ENCODE data around the gene TTLL8. TPM values are rescaled to one million over a fixed set of nuclear protein-coding genes. Genes with fewer than 3 reads are reported as not detected.

TTLL8 gene
- total and polyA plus RNA-seq, 2 of the 8 experiments (the other 6 are each of a cell fraction or from before 2014, with no cell fraction given) = not detected

DNA sequence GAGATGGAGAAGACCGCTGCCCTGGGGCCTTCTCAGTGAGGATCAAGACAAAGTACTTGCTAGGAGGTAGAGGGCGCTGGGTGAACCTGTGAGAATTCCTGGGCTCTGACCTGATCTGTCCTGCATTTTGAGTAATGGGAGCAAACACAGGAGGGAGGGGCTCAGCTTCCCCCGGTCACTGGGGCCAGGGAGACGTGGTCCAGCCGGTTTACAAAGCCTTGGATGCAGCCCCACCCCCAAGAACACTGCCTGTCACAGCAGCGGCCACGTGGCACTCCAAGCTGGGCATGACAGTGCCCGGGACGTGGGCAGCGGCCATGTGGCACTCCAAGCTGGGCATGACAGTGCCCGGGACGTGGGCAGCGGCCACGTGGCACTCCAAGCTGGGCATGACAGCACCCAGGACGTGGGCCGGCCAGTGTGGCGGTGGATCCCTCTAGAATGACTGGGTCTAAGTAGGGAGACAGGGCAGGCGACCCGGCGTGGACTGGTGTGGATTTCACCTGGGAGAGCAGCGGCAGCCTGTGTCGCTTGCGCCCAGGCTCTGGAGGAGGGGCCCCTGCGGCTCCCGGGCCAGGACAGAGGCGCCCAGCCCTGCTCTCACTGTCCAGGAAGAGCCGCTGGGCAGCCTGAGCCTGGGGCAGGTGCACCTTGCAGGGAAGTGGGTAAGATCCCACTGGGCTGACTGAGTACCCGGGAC, 2.5 kb upstream of the TTLL8 start:
- Histone ChIP-seq H3K4ac (replicated peaks; ENCODE audit: insufficient read length, low read depth, low read length) (no peak overlapping the region), H2BK20ac (ENCODE audit: low read length) (no peak overlapping the region), H2BK5ac (ENCODE audit: low read depth, low read length) (no peak overlapping the region), H3K27ac (ENCODE audit: low read depth, low read length) (no peak overlapping the region), H3K56ac (replicated peaks; ENCODE audit: insufficient read length, low read depth, low read length) (no peak overlapping the region), H3K79me2 (ENCODE audit: control insufficient read depth in 1 of 2, insufficient read depth in 2 of 2, low read length in 2 of 2) (no peaks in the 10 kb centered on the region), H3K4me1 (replicated peaks in 1 of 4; ENCODE audit: control insufficient read depth in 3 of 4, insufficient read depth in 4 of 4, low read length in 3 of 4) (peaks cover 0 to 11% (median 2%) of the 10 kb centered on the region in 4 experiments; a peak in 4 of 7 replicates), H2BK120ac (replicated peaks; ENCODE audit: low read depth, low read length) (no peak overlapping the region), H2BK15ac (ENCODE audit: low read length) (no peak overlapping the region), H3K9me3 (ENCODE audit: insufficient read depth in 2 of 2, low read depth in 1 of 2, low read length in 1 of 2) (no peaks in the 10 kb centered on the region), H3K23me2 (ENCODE audit: low read depth, low read length) (peaks cover 15% of the 10 kb centered on the region; the same call in 1 of the 2 replicates), H3K14ac (ENCODE audit: insufficient read length) (no peak overlapping the region), H4K8ac (ENCODE audit: extremely low read depth, insufficient read depth, low read length) (no peak overlapping the region; the same call in 1 of the 2 replicates), H4K91ac (replicated peaks; ENCODE audit: insufficient read length, low read length) (no peak overlapping the region), H3K18ac (ENCODE audit: extremely low read depth, low read length) (no peak overlapping the region), H2AK5ac (ENCODE audit: low read depth, low read length) (no peak overlapping the region), H2BK12ac (ENCODE audit: low read depth, low read length) (no peak overlapping the region), H3K4me2 (ENCODE audit: insufficient read depth in 1 of 2, low read depth in 2 of 2, low read length in 2 of 2) (peak overlapping the region in 1 of 2 experiments; percentile 13; a peak in 2 of 4 replicates), H3K27me3 (replicated peaks in 1 of 4; ENCODE audit: control insufficient read depth in 3 of 4, extremely low read depth in 1 of 4, insufficient read depth in 3 of 4, low read length in 3 of 4) (peaks cover 8 to 20% (median 11%) of the 10 kb centered on the region in 4 experiments), H3K9ac (replicated peaks in 1 of 4; ENCODE audit: extremely low read depth in 1 of 4, low read depth in 3 of 4, low read length in 3 of 4) (no peak overlapping the region; a peak in 1 of 7 replicates), H3K23ac (ENCODE audit: insufficient read length) (no peak overlapping the region), H3K79me1 (ENCODE audit: low read depth, low read length) (no peaks in the 10 kb centered on the region), H3K36me3 (ENCODE audit: control insufficient read depth in 2 of 4, insufficient read depth in 4 of 4, low read length in 3 of 4) (no peaks in the 10 kb centered on the region), H2AFZ (ENCODE audit: low read length) (no peak overlapping the region), H3K4me3 (ENCODE audit: extremely low read depth in 1 of 4, insufficient read depth in 2 of 4, low read depth in 3 of 4, low read length in 4 of 4) (no peak overlapping the region), H4K20me1 (replicated peaks in 1 of 2; ENCODE audit: control insufficient read depth in 1 of 2, insufficient read depth in 2 of 2, low read length in 2 of 2) (no peaks in the 10 kb centered on the region), H4K5ac (ENCODE audit: insufficient read length, low read depth, low read length) (no peak overlapping the region)
- FAIRE-seq = no peak
- ChIA-PET POLR2A (ENCODE audit: partially characterized antibody) (no interaction called here), CTCF (ENCODE audit: partially characterized antibody) (interaction anchor here (0.5 to 2.9 kb wide), 13 partner anchors 8 to 435 kb away, joined by 3 to 10 read pairs (median 4); no protein-coding TSS in a partner anchor)
- TF ChIP-seq RAD21 (IDR thresholded peaks at IDR 0.05 in 1 of 2, conservative IDR thresholded peaks at IDR 0.05 in 1 of 2; ENCODE audit: low read depth in 2 of 2, low read length in 2 of 2) (peak in 1 of 2 experiments; percentile 35; a peak in 2 of 4 replicates), KDM5A (IDR thresholded peaks at IDR 0.05; ENCODE audit: low read length) (no peak)
- TF ChIP-seq, protein P1, sequence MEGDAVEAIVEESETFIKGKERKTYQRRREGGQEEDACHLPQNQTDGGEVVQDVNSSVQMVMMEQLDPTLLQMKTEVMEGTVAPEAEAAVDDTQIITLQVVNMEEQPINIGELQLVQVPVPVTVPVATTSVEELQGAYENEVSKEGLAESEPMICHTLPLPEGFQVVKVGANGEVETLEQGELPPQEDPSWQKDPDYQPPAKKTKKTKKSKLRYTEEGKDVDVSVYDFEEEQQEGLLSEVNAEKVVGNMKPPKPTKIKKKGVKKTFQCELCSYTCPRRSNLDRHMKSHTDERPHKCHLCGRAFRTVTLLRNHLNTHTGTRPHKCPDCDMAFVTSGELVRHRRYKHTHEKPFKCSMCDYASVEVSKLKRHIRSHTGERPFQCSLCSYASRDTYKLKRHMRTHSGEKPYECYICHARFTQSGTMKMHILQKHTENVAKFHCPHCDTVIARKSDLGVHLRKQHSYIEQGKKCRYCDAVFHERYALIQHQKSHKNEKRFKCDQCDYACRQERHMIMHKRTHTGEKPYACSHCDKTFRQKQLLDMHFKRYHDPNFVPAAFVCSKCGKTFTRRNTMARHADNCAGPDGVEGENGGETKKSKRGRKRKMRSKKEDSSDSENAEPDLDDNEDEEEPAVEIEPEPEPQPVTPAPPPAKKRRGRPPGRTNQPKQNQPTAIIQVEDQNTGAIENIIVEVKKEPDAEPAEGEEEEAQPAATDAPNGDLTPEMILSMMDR (IDR thresholded peaks at IDR 0.05; ENCODE audit: control extremely low read depth in 1 of 3, insufficient read depth in 1 of 3, low read depth in 1 of 3, low read length in 3 of 3) = peak in 2 of 3 experiments; percentile 9 to 16; a peak in 3 of 4 replicates
- DNase-seq (ENCODE audit: low read depth in 1 of 2, low spot score in 2 of 2) = no peak
- WGBS, 2 experiments (ENCODE audit: extremely low coverage in 1 of 2, insufficient coverage in 1 of 2, insufficient read length in 1 of 2, insufficient replicate concordance in 2 of 2, low coverage in 1 of 2, low lambda C conversion rate in 2 of 2, missing lambda C conversion rate in 1 of 2) = 88% methylated on average over 23 of the region's 28 CpGs; no CpG with 5 or more reads in 1 of the 2 experiments

Data from H1 (cell line).